ENCODE results near the gene ZNF236. TPM values are rescaled to one million over a fixed set of nuclear protein-coding genes. Genes with fewer than 3 reads are reported as not detected.

The ZNF236 gene
- total RNA-seq, 1 donor from 2014 or later: 13.3 TPM

DNA sequence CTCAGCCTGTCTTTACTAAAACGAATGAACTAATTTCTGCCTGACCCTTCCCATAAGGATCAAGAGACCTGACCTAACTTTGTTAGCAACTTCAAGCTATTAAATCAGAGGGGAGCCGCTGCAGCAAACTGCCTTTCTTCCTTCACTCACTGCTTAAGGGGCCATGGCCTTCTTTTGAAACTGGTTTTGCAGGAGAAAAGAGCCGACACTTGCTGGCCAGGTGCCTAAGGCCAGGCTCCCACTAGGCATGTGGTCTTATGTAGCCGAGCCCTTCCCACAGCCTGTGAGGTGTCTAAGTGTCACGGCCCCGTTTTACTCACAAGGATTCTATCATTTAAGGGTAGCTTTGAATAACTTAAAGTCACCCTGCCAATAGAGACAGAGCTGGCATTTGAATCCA, 130.8 kb downstream of the ZNF236 start:
- Histone ChIP-seq H4K20me1 (ENCODE audit: insufficient read depth, low read length) (peaks cover 3% of the 10 kb centered on the region), H3K27ac (ENCODE audit: low read depth, low read length) (no peak overlapping the region), H3K36me3 (ENCODE audit: insufficient read depth, low read length) (peaks cover 13% of the 10 kb centered on the region), H3K27me3 (ENCODE audit: insufficient read depth, low read length) (no peaks in the 10 kb centered on the region), H3K9me3 (ENCODE audit: insufficient read depth, low read depth, low read length) (no peaks in the 10 kb centered on the region), H3K79me2 (ENCODE audit: insufficient read depth, low read length) (no peaks in the 10 kb centered on the region), H3K4me1 (ENCODE audit: insufficient read depth, low read length) (no peaks in the 10 kb centered on the region), H3K4me3 (ENCODE audit: insufficient read depth, low read depth, low read length) (no peak overlapping the region), H3K9ac (ENCODE audit: low read length) (no peak overlapping the region), H2AFZ (ENCODE audit: low read depth, low read length) (no peak overlapping the region), H3K4me2 (ENCODE audit: low read length) (no peak overlapping the region)
- DNase-seq (ENCODE audit: low read depth) (no peak), FAIRE-seq (no peak)
- no peak overlapping the region for H3K4me3 Mint-ChIP-seq (ENCODE audit: unreplicated experiment)
- no peaks in the 10 kb centered on the region for H3K27me3 Mint-ChIP-seq (ENCODE audit: low read depth, unreplicated experiment)
- H3K36me3 Mint-ChIP-seq (ENCODE audit: low read depth, unreplicated experiment): peaks cover 22% of the 10 kb centered on the region
- TF ChIP-seq, protein P1, sequence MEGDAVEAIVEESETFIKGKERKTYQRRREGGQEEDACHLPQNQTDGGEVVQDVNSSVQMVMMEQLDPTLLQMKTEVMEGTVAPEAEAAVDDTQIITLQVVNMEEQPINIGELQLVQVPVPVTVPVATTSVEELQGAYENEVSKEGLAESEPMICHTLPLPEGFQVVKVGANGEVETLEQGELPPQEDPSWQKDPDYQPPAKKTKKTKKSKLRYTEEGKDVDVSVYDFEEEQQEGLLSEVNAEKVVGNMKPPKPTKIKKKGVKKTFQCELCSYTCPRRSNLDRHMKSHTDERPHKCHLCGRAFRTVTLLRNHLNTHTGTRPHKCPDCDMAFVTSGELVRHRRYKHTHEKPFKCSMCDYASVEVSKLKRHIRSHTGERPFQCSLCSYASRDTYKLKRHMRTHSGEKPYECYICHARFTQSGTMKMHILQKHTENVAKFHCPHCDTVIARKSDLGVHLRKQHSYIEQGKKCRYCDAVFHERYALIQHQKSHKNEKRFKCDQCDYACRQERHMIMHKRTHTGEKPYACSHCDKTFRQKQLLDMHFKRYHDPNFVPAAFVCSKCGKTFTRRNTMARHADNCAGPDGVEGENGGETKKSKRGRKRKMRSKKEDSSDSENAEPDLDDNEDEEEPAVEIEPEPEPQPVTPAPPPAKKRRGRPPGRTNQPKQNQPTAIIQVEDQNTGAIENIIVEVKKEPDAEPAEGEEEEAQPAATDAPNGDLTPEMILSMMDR (IDR thresholded peaks at IDR 0.05; ENCODE audit: insufficient read depth, low read depth, low read length): no peak
- TF ChIP-seq EZH2 (IDR thresholded peaks at IDR 0.05; ENCODE audit: insufficient read depth, low read length): no peak
- H3K9me3 Mint-ChIP-seq (ENCODE audit: unreplicated experiment): no peaks in the 10 kb centered on the region
- H3K27ac Mint-ChIP-seq (ENCODE audit: unreplicated experiment): no peak overlapping the region
- H3K4me1 Mint-ChIP-seq (ENCODE audit: low read depth, unreplicated experiment): no peaks in the 10 kb centered on the region

DNA sequence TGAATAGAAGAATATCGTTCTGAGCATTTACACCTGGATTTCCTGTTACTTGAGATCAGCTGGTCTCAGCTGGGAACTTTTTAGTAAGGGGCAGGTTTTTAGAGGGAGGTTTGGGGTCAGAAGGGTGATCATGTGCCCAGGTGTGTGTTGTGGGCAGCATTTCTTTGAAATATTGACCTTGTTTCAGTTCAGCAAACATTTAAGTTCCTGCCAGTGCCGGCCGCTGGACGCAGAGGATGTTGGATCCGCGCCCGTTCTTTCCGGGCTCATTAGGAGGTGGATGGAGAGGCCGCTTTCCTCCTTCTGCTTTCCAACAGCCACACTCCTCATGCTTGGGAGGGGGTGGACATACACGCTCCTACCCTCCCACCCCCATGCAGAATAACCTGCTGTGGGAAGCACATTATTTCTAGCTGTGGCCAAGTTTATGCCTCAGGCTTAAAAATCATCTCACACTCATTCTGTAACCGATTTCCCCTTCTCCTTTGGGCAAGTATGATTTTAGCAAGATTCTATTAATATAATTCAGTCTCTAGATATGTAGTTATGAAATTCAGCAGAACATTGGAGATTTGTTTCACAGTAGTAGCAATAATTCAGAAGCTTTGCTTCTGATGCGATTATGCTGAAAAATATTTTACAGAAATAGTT, 131.4 kb downstream of the ZNF236 start:
- Histone ChIP-seq H3K27me3 (ENCODE audit: insufficient read depth, low read length) (no peaks in the 10 kb centered on the region), H3K36me3 (ENCODE audit: insufficient read depth, low read length) (peaks cover 12% of the 10 kb centered on the region), H3K27ac (ENCODE audit: low read depth, low read length) (no peak overlapping the region), H2AFZ (ENCODE audit: low read depth, low read length) (no peak overlapping the region), H3K9me3 (ENCODE audit: insufficient read depth, low read depth, low read length) (no peaks in the 10 kb centered on the region), H4K20me1 (ENCODE audit: insufficient read depth, low read length) (peaks cover 3% of the 10 kb centered on the region), H3K79me2 (ENCODE audit: insufficient read depth, low read length) (no peaks in the 10 kb centered on the region), H3K4me3 (ENCODE audit: insufficient read depth, low read depth, low read length) (no peak overlapping the region), H3K4me2 (ENCODE audit: low read length) (no peak overlapping the region), H3K9ac (ENCODE audit: low read length) (no peak overlapping the region), H3K4me1 (ENCODE audit: insufficient read depth, low read length) (no peaks in the 10 kb centered on the region)
- Mint-ChIP-seq H3K4me1 (ENCODE audit: low read depth, unreplicated experiment) (no peaks in the 10 kb centered on the region), H3K36me3 (ENCODE audit: low read depth, unreplicated experiment) (peaks cover 23% of the 10 kb centered on the region), H3K9me3 (ENCODE audit: unreplicated experiment) (no peaks in the 10 kb centered on the region), H3K27ac (ENCODE audit: unreplicated experiment) (no peak overlapping the region), H3K4me3 (ENCODE audit: unreplicated experiment) (no peak overlapping the region), H3K27me3 (ENCODE audit: low read depth, unreplicated experiment) (no peaks in the 10 kb centered on the region)
- DNase-seq (ENCODE audit: low read depth) (peak; percentile 19), FAIRE-seq (no peak)
- TF ChIP-seq, protein P1 (IDR thresholded peaks at IDR 0.05; ENCODE audit: insufficient read depth, low read depth, low read length): no peak
- TF ChIP-seq EZH2 (IDR thresholded peaks at IDR 0.05; ENCODE audit: insufficient read depth, low read length): no peak

DNA sequence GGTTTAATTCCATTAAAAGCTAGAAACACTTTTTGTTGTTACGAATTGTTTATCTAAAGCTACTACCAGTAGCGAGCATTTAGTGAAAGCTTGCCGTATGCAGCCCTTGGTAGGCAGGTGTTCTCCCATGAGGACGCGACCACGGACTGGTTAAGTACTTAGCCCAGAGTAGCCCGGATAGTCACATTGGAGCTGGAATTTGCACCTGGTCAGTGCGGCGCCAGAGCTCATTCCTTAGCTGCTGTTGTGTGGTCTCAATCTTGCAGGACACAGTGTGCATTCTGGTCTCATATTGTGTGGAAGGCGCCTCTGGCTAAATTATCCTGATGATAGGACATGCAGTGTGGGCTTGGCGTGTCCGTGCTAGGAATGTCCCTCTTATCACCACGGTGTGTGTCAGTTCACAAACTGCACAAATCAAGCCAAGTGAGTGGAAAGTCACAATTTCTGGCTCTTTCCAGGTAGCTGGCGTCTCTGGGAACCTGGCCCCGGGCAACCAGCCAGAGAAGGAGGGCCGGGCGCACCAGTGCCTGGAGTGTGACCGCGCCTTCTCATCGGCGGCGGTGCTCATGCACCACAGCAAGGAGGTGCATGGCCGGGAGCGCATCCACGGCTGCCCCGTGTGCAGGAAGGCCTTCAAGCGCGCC, 133.3 kb downstream of the ZNF236 start:
- H3K4me3 ChIP-seq (ENCODE audit: insufficient read depth, low read depth, low read length): no peak overlapping the region
- no peaks in the 10 kb centered on the region for H3K9me3 ChIP-seq (ENCODE audit: insufficient read depth, low read depth, low read length)
- H3K36me3 ChIP-seq (ENCODE audit: insufficient read depth, low read length): peaks cover 5% of the 10 kb centered on the region
- H3K27me3 ChIP-seq (ENCODE audit: insufficient read depth, low read length): no peaks in the 10 kb centered on the region
- H3K4me1 Mint-ChIP-seq (ENCODE audit: low read depth, unreplicated experiment): no peaks in the 10 kb centered on the region
- no peak overlapping the region for H3K9ac ChIP-seq (ENCODE audit: low read length)
- no peaks in the 10 kb centered on the region for H3K4me1 ChIP-seq (ENCODE audit: insufficient read depth, low read length)
- TF ChIP-seq, protein P1 (IDR thresholded peaks at IDR 0.05; ENCODE audit: insufficient read depth, low read depth, low read length): no peak
- TF ChIP-seq EZH2 (IDR thresholded peaks at IDR 0.05; ENCODE audit: insufficient read depth, low read length): no peak
- FAIRE-seq (no peak), DNase-seq (ENCODE audit: low read depth) (no peak)
- peaks cover 3% of the 10 kb centered on the region for H4K20me1 ChIP-seq (ENCODE audit: insufficient read depth, low read length)
- H3K27ac ChIP-seq (ENCODE audit: low read depth, low read length): no peak overlapping the region
- no peaks in the 10 kb centered on the region for H3K27me3 Mint-ChIP-seq (ENCODE audit: low read depth, unreplicated experiment)
- no peak overlapping the region for H2AFZ ChIP-seq (ENCODE audit: low read depth, low read length)
- no peak overlapping the region for H3K4me2 ChIP-seq (ENCODE audit: low read length)
- H3K4me3 Mint-ChIP-seq (ENCODE audit: unreplicated experiment): no peak overlapping the region
- peaks cover 23% of the 10 kb centered on the region for H3K36me3 Mint-ChIP-seq (ENCODE audit: low read depth, unreplicated experiment)
- H3K79me2 ChIP-seq (ENCODE audit: insufficient read depth, low read length): no peaks in the 10 kb centered on the region
- no peaks in the 10 kb centered on the region for H3K9me3 Mint-ChIP-seq (ENCODE audit: unreplicated experiment)
- H3K27ac Mint-ChIP-seq (ENCODE audit: unreplicated experiment): no peak overlapping the region
